Fibroblast of skin of right quadriceps (primary cell): ENCODE data around the gene RHOBTB1.

ENCODE experiments used
- DNase-seq: peaks from one replicate; pipeline ENCODE4 v3.0.0-alpha.2; 2013

RHOBTB1 gene

GRCh38 chr10:60964257-60965235, 20.6 kb upstream of the RHOBTB1 start:
- DNase-seq: peak; percentile 86

- DNase-seq: peak; percentile 78
Measured at GRCh38 chr10:60963441-60964256, 19.7 kb upstream of the RHOBTB1 start.

GRCh38 chr10:60962946-60963345, 19.0 kb upstream of the RHOBTB1 start:
- DNase-seq: peak; percentile 81

GRCh38 chr10:60960913-60961312, 16.9 kb upstream of the RHOBTB1 start:
- no peak for DNase-seq

GRCh38 chr10:60960031-60960430, 16.0 kb upstream of the RHOBTB1 start:
- DNase-seq: no peak

GRCh38 chr10:60958892-60959601, 15.1 kb upstream of the RHOBTB1 start:
- peak; percentile 76 for DNase-seq

GRCh38 chr10:60957667-60958221, 13.8 kb upstream of the RHOBTB1 start:
- DNase-seq: no peak

- DNase-seq: peak; percentile 68
Measured at GRCh38 chr10:60955957-60956425, 12.0 kb upstream of the RHOBTB1 start.

GRCh38 chr10:60955316-60955715, 11.3 kb upstream of the RHOBTB1 start:
- no peak for DNase-seq

- DNase-seq: no peak
Measured at GRCh38 chr10:60954035-60954434, 10.1 kb upstream of the RHOBTB1 start.

GRCh38 chr10:60953420-60953819, 9.4 kb upstream of the RHOBTB1 start:
- DNase-seq: no peak

GRCh38 chr10:60952846-60953220, 8.8 kb upstream of the RHOBTB1 start:
- DNase-seq: no peak

- no peak for DNase-seq
Measured at GRCh38 chr10:60952067-60952845, 8.3 kb upstream of the RHOBTB1 start.

- DNase-seq: no peak
Measured at GRCh38 chr10:60951272-60951724, 7.3 kb upstream of the RHOBTB1 start.

- no peak for DNase-seq
Measured at GRCh38 chr10:60950300-60950699, 6.3 kb upstream of the RHOBTB1 start.

- DNase-seq: no peak
Measured at GRCh38 chr10:60948851-60949250, 4.9 kb upstream of the RHOBTB1 start.

- DNase-seq: no peak
Measured at GRCh38 chr10:60944910-60945297, 919 bp upstream of the RHOBTB1 start.

GRCh38 chr10:60943316-60944057, 498 bp downstream of the RHOBTB1 start:
- DNase-seq: peak; percentile 53

GRCh38 chr10:60942788-60943315, 1.1 kb downstream of the RHOBTB1 start:
- DNase-seq: peak; percentile 56

- DNase-seq: no peak
Measured at GRCh38 chr10:60942134-60942787, 1.7 kb downstream of the RHOBTB1 start.
